Measurements from ENCODE around the gene C10orf105.

GRCh38 chr10:71743866-71744265 lies 24.3 kb upstream of the C10orf105 start:
- TF ChIP-seq EZH2 (IDR thresholded peaks at IDR 0.05) = no peak
- no peak for TF ChIP-seq POLR2AphosphoS5 (IDR thresholded peaks at IDR 0.05; ENCODE audit: borderline replicate concordance, low read depth, low read length)
- no peak for TF ChIP-seq FOXP2 (optimal IDR thresholded peaks at IDR 0.05; ENCODE audit: control extremely low read depth, extremely low read length, insufficient read depth)

Measured in SK-N-MC (cell line).